Dedifferentiated amniotic fluid mesenchymal stem cell (primary cell): ENCODE results near the gene GNA12.
A peak's percentile ranks its signal among the peaks of the same experiment; 100 is the strongest.
"Not testable (repeated sequence)": the region's sequence is repeated elsewhere in the genome, so short reads cannot be mapped to it uniquely, and the experiment has no call there.

Experiments
- DNase-seq: peaks from one replicate; pipeline ENCODE4 v3.0.0-alpha.2; 2016; ENCODE audit errors: extremely low spot score

Gene GNA12

GRCh38 chr7:2864999-2865670, 21.0 kb upstream of the GNA12 start:
- peak; percentile 56 for DNase-seq

- no peak for DNase-seq
These were observed 20.3 kb upstream of the GNA12 start for GRCh38 chr7:2864204-2864985.

- DNase-seq, result peak; percentile 89
These were observed 19.5 kb upstream of the GNA12 start for GRCh38 chr7:2863461-2864066.

DNA sequence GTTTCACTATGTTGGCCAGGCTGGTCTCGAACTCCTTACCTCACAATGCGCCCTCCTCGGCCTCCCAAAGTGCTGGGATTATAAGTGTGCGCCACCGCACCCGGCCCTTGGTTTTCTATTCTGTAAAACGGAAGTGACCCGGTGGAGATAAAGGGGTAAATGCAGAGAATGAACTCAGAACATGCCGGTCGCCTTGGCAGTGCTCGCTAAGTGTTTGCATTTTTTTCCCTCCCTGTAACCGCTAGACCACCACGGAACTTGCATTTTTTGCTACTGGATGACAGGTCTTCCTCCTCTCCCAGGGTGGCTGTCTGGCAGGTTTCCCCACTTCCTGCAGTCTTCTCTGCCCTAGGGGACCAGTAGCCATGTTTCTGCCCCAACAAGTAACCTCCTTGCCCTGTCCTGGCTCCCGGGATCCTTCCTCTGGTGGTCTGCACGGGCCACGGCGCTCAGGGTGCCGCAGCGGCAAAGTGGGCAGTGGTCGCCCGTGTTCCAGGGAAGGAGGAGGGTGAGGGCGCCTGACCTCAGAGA, 18.8 kb upstream of the GNA12 start:
- no peak for DNase-seq

GRCh38 chr7:2861509-2861908, 17.4 kb upstream of the GNA12 start:
- no peak for DNase-seq

DNA sequence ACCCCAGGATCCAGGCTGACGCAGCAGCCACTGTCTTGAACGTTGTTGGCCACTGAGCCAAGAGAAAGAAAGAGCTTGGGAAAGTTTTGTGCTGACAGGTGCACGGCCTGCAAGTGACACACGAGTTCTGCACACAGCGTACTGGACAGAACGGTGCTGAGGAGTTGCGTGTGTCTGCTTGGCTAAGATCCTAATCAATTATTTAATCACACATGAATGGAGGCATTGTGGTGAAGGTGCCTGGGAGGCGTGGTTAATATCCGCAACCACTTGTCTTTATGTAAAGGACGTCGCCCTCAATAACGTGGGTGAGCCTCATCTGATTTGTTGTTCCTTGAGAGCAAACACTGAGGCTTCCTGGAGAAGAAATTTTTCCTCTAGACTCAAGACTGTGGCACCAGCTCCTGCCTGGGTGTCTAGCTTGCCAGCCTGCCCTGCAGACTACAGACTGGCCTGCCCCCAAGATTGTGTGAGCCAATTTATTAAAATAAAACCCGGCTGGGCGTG, 16.6 kb upstream of the GNA12 start:
- DNase-seq, result no peak

DNA sequence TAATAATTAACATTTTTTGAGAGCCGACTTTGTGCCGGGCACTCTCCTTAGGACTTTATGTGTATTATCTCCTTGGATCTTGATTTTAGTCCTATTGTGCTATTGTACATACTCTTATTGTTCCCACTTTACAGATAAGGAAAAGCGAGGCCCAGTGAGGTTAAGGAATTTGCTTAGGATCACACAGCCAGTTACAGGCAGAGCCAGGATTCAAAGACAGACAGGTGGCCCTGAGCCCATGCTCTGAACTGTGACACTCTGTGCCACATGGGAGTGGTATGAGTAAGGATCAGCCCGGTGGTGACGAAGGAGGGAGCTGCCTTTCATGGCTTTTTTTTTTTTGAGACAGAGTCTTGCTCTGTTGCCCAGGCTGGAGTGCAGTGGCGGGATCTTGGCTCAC, 15.8 kb upstream of the GNA12 start:
- DNase-seq, result no peak

- DNase-seq, result no peak
These were observed 14.5 kb upstream of the GNA12 start for GRCh38 chr7:2858621-2859020.

DNA sequence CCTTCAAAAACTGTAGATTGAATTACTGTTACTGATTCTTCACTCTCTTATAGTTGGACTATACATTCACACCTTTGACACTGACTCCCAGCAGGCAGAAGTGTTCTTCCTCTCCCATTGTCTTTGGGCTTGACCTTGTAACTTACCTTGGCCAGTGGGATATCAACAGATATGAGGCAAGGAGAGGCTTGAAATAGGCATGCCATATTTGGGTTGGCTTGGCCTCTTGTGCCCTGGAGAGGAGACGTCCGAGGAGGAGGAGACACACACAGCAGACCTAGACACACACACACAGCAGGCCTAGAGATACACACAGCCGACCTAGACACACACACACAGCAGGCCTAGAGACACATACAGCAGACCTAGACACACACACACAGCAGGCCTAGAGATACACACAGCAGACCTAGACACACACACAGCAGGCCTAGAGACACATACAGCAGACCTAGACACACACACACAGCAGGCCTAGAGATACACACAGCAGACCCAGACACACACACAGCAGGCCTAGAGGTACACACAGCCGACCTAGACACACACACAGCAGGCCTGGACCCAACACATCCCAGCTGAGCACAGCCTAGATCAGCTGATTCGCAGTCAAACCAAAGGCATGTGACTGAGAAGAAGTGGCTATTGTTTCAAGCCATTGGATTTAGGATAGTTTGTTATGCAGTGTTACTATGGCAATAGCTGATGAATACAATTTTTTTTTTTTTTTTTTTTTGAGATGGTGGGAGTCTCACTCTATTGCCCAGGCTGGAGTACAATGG, 12.5 kb upstream of the GNA12 start:
- DNase-seq, result no peak

DNA sequence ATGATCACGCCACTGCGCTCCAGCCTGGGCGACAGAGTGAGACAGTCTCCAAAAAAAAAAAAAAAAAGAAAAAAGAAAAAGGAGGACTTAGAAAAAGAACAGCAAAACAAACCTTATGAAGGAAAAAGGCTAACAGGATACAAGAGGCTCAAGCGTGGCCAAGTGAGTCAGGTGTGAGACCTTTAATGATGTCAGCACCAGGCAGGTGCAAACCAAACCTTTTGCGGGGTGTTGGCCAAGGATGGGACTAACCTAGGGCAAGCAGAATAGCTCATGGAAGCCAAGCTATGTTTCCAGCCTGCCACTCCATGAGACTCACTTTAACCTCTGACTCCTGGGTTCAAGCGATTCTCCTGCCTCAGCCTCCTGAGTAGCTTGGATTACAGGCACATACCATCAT, 11.3 kb upstream of the GNA12 start:
- DNase-seq, result no peak

- DNase-seq, result not testable (repeated sequence)
These were observed 9.4 kb upstream of the GNA12 start for GRCh38 chr7:2853552-2853951.

- DNase-seq, result no peak
These were observed 9.0 kb upstream of the GNA12 start for GRCh38 chr7:2853147-2853546.

- DNase-seq, result no peak
These were observed 7.4 kb upstream of the GNA12 start for GRCh38 chr7:2851497-2851896.

GRCh38 chr7:2849941-2850766, 6.0 kb upstream of the GNA12 start:
- DNase-seq, result no peak

GRCh38 chr7:2845034-2845592, 1.0 kb upstream of the GNA12 start:
- DNase-seq, result no peak

DNA sequence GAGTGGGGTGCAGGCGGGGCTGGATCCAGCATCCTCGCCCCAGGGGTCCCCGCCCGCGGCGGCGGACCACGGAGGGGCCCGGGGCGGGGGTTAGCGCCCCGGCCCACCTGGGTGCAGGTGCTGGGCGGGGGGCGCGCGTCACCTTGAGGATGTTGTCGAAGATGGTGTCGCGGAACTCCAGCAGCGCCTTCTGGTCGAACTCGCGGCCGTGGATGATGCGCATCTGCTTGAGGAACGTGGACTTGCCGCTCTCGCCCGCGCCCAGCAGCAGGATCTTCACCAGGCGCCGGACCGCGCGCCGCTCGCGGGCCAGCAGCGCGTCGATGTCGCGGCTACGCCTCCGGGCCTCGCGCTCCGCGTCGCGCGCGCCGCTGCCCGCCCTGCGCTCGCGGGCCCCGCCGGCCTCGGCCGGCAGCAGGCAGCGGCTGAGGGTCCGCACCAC, 376 bp downstream of the GNA12 start:
- no peak for DNase-seq

GRCh38 chr7:2843191-2843685, 870 bp downstream of the GNA12 start:
- no peak for DNase-seq

- no peak for DNase-seq
These were observed 2.2 kb downstream of the GNA12 start for GRCh38 chr7:2841907-2842306.

DNA sequence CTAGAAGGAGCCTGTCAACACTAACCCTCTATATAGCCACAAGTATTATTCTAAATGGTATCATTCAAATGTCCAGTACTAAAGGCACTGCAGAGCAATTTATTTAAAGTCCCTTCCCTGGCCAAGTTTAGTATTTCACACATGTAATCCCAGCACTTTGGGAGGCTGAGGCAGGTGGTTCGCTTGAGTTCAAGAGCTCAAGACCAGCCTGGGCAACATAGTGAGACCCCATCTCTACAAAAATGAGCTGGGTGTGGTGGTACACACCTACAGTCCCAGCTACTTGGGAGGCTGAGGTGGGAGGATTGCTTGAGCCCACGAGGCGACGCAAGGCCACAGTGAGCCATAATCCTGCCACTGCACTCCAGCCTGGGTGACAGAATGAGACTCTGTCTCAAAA, 3.6 kb downstream of the GNA12 start:
- no peak for DNase-seq

DNA sequence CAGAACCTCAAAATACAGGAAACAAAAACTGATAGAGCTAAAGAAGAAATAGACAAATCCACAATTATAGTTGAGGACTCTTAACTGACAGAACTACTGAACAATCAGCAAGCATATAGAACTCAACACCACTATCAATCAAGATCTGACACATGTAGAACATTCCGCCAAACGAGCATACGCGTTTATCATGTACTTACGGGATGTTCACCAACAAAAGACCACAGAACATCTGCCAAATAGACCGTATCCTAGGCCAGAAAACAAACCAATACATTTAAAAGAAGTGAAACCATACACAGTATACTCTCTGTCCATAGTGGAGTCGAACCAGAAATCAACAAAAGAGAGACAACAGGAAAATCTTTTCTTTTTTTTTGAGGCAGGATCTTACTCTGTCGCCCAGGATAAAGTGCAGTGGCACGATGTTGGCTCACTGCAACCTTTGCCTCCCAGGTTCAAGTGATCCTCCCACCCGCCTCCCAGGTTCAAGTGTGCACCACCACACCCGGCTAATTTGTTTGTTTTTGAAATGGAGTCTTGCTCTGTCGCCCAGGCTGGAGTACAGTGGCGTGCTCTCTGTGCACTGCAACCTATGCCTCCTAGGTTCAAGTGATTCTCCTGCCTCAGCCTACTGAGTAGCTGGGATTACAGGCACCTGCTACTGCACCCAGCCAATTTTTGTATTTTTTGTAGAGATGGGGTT, 5.1 kb downstream of the GNA12 start:
- no peak for DNase-seq
